ENCODE measurements around the gene GRM3. TPM values are rescaled to one million over a fixed set of nuclear protein-coding genes. Genes with fewer than 3 reads are reported as not detected.

GRM3 gene
- total RNA-seq, 1 donor from 2014 or later: not detected

DNA sequence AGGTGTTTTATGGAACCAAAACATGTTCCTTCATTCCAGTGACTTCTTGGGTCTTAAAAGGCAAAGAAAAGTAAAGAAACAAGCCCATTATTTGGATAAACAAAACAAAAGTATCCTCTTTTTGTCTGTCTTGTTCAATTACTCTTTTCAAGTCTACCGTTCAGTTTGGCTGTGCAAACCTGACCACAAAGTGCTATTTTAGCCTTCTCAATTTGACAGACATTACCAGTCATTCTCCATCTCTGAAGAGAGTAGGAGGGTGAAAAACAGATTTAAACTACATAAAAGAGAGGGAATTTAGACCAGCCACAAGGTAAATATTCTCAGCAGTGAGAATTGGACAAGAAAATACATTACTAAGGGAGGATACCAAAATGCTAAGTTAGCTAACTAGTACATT lies 145.2 kb downstream of the GRM3 start:
- Histone ChIP-seq H3K9me3 (no peaks in the 10 kb centered on the region), H3K27ac (no peak overlapping the region), H3K36me3 (no peaks in the 10 kb centered on the region), H3K4me1 (no peaks in the 10 kb centered on the region), H3K27me3 (ENCODE audit: low read depth) (no peaks in the 10 kb centered on the region), H3K4me3 (no peak overlapping the region)
- no peak for ATAC-seq
- intact Hi-C loops (cut with DNase I): no loop called here
- no peak for DNase-seq
- TF ChIP-seq, protein P1, sequence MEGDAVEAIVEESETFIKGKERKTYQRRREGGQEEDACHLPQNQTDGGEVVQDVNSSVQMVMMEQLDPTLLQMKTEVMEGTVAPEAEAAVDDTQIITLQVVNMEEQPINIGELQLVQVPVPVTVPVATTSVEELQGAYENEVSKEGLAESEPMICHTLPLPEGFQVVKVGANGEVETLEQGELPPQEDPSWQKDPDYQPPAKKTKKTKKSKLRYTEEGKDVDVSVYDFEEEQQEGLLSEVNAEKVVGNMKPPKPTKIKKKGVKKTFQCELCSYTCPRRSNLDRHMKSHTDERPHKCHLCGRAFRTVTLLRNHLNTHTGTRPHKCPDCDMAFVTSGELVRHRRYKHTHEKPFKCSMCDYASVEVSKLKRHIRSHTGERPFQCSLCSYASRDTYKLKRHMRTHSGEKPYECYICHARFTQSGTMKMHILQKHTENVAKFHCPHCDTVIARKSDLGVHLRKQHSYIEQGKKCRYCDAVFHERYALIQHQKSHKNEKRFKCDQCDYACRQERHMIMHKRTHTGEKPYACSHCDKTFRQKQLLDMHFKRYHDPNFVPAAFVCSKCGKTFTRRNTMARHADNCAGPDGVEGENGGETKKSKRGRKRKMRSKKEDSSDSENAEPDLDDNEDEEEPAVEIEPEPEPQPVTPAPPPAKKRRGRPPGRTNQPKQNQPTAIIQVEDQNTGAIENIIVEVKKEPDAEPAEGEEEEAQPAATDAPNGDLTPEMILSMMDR (IDR thresholded peaks at IDR 0.05): no peak

DNA sequence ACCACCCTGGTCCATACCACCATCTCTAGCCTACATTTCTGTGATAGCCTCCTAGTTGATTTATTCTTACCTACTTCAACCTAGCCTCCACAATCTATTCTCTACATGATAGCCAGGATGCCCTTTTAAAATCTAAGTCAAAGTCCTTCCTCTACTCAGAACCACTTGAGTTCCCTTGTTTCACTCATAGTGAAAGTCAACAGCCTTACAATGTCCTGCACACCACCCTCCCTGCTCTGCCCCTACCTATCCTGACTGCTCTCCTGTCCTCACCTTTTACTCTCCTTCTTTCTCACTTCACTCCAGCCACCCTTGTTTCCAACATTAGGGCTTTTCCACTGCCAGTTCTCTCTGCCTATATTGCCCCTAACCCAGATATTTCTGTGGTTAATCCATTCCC lies 146.7 kb downstream of the GRM3 start:
- Histone ChIP-seq H3K9me3 (no peaks in the 10 kb centered on the region), H3K4me1 (no peaks in the 10 kb centered on the region), H3K36me3 (no peaks in the 10 kb centered on the region), H3K4me3 (no peak overlapping the region), H3K27me3 (ENCODE audit: low read depth) (no peaks in the 10 kb centered on the region), H3K27ac (no peak overlapping the region)
- no peak for DNase-seq
- intact Hi-C loops (cut with DNase I): no loop called here
- TF ChIP-seq, protein P1 (IDR thresholded peaks at IDR 0.05): no peak
- no peak for ATAC-seq

DNA sequence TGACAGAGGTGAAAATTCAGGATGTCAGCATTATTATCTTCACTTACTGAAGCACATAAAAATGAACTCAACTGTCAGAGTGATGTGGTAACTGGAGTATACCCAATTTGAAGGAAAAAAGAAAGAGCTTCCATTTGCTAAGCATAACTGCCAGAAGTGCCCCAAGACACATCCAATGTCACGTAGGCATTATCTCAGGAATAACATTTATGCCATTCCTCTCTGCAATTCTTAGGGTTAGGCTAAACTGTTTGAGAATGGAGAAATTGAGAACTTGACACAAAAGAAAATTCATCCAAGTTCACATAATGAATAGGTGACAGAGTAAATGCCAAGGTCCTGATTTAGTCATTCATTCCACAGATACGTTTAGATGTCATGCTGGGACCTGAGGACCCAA lies 148.6 kb downstream of the GRM3 start:
- H3K36me3 ChIP-seq: no peaks in the 10 kb centered on the region
- no peaks in the 10 kb centered on the region for H3K4me1 ChIP-seq
- H3K9me3 ChIP-seq: no peaks in the 10 kb centered on the region
- H3K27me3 ChIP-seq (ENCODE audit: low read depth): no peaks in the 10 kb centered on the region
- no peak overlapping the region for H3K27ac ChIP-seq
- ATAC-seq (no peak), DNase-seq (no peak)
- no peak overlapping the region for H3K4me3 ChIP-seq
- intact Hi-C loops (cut with DNase I): no loop called here
- TF ChIP-seq, protein P1 (IDR thresholded peaks at IDR 0.05): no peak

DNA sequence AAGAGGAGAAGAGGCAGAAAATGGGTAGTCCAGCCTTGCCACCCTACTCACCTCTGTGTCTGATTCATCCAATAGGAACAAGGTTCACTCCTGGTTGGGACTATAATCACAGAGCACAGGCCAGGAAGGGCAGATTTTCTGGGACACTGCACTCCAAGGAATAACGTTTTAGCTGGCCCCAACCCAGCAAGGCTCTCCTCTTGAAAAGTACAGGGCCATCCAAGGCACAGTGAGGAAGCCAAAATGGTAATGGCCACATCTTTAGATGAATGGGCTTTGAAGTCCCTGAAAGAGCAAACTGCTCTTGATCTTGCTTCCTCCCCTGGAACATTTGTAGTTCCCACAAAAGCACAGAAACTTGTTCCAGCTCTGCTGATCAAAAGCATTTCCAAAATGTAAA lies 149.4 kb downstream of the GRM3 start:
- H3K4me1 ChIP-seq: no peaks in the 10 kb centered on the region
- H3K36me3 ChIP-seq: no peaks in the 10 kb centered on the region
- no peaks in the 10 kb centered on the region for H3K9me3 ChIP-seq
- no peak overlapping the region for H3K4me3 ChIP-seq
- H3K27ac ChIP-seq: no peak overlapping the region
- TF ChIP-seq, protein P1 (IDR thresholded peaks at IDR 0.05): no peak
- no peaks in the 10 kb centered on the region for H3K27me3 ChIP-seq (ENCODE audit: low read depth)
- no peak for ATAC-seq
- no peak for DNase-seq
- intact Hi-C loops (cut with DNase I): no loop called here

DNA sequence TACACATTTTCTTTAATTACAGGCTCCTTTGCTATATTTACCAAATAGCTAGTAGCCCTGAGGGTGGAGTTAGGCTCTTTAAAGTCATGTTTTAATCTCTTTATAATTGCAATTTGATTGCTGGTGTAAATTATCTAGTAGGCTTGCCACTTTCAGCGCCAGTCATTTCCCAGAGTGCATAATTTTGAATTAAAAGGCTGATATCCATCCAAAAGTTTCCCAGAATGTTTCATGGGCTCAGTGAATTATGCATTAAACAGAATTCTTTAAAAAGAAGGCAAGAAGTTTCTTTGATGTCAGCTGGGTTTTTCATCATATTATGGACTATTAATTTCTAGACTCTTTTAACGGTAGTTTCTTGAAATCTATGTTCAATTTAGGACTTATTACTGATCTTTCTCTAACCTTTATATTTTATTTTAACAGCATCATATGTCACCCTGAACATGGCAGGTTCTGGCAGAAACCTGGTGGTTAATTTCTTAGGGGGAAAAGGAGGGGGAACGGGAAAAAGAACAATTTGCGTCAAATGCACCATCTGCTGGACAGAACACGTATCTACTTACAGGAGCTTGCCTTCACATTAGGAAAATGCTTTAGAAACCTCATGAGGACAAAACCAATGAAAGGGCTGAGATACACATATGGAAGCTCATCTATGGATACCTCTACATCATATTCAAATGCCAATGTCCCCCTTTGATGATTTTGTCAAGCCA lies 171.1 kb downstream of the GRM3 start:
- Histone ChIP-seq H3K4me3 (no peak overlapping the region), H3K9me3 (no peaks in the 10 kb centered on the region), H3K27me3 (ENCODE audit: low read depth) (no peaks in the 10 kb centered on the region), H3K4me1 (no peaks in the 10 kb centered on the region), H3K27ac (no peak overlapping the region), H3K36me3 (no peaks in the 10 kb centered on the region)
- no peak for ATAC-seq
- no peak for DNase-seq
- TF ChIP-seq, protein P1 (IDR thresholded peaks at IDR 0.05): peak; percentile 12
- intact Hi-C loops (cut with DNase I): no loop called here
